Endothelial cell (in vitro differentiated cells): ENCODE measurements around the gene PIWIL4. TPM values are rescaled to one million over a fixed set of nuclear protein-coding genes. Genes with fewer than 3 reads are reported as not detected.

Experiments
- DNase-seq: peaks from one replicate; pipeline ENCODE4 v3.0.0; 2021; ENCODE audit warnings: low spot score
- H3K27ac Mint-ChIP-seq: one replicate; pipeline ENCODE4 v1.8.0; 2021; ENCODE audit warnings: mixed read lengths, inconsistent platforms; ENCODE audit not compliant: unreplicated experiment
- H3K27me3 Mint-ChIP-seq: one replicate; pipeline ENCODE4 v1.8.0; 2021; ENCODE audit warnings: mild to moderate bottlenecking, moderate library complexity, mixed read lengths, inconsistent platforms; ENCODE audit not compliant: unreplicated experiment
- H3K36me3 Mint-ChIP-seq: one replicate; pipeline ENCODE4 v1.8.0; 2021; ENCODE audit warnings: mild to moderate bottlenecking, low read depth, mixed read lengths, inconsistent platforms; ENCODE audit not compliant: unreplicated experiment
- H3K4me1 Mint-ChIP-seq: one replicate; pipeline ENCODE4 v1.8.0; 2021; ENCODE audit warnings: mild to moderate bottlenecking, mixed read lengths, inconsistent platforms; ENCODE audit not compliant: unreplicated experiment
- H3K4me3 Mint-ChIP-seq: one replicate; pipeline ENCODE4 v1.8.0; 2021; ENCODE audit warnings: mild to moderate bottlenecking, mixed read lengths, inconsistent platforms; ENCODE audit not compliant: unreplicated experiment
- H3K9me3 Mint-ChIP-seq: one replicate; pipeline ENCODE4 v1.8.0; 2021; ENCODE audit warnings: mixed read lengths, inconsistent platforms; ENCODE audit not compliant: unreplicated experiment
- total RNA-seq: library from RNA; stranded (reverse); fragmentation: NEBNext Ultra II Directional; extraction: Animal tissue kit (Norgen Biotek cat#: 25700); gene quantifications from one replicate; pipeline ENCODE4 v1.2.1, GENCODE V29; 2021; ENCODE audit not compliant: unreplicated experiment
- TF ChIP-seq, protein P1 (sequence below): fragments of 200-600 bp; sonication (generic); IDR thresholded peaks from one replicate; pipeline ENCODE4 v1.5.0; 2021; ENCODE audit warnings: antibody characterized with exemption; ENCODE audit not compliant: unreplicated experiment

PIWIL4 gene
- total RNA-seq, 1 donor from 2014 or later, result 0.54 TPM

DNA sequence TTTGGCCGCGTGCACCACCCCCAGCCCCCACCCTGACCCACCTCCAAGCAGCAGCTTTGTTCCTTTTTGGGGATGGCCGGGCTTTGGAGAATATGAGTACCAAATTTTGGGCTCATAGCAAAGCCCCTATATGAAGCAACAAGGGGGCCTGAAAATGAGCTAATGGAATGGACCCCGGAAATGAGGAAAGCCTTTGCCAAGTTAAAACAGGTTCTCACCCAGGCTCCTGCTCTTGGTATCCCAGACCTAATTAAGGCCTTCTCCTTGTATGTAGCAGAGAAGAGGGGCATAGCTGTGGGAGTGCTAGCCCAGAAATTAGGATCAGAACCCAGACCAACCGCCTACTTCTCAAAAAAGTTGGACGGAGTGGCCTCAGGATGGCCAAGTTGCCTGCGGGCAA lies 87.0 kb downstream of the PIWIL4 start:
- TF ChIP-seq, protein P1, sequence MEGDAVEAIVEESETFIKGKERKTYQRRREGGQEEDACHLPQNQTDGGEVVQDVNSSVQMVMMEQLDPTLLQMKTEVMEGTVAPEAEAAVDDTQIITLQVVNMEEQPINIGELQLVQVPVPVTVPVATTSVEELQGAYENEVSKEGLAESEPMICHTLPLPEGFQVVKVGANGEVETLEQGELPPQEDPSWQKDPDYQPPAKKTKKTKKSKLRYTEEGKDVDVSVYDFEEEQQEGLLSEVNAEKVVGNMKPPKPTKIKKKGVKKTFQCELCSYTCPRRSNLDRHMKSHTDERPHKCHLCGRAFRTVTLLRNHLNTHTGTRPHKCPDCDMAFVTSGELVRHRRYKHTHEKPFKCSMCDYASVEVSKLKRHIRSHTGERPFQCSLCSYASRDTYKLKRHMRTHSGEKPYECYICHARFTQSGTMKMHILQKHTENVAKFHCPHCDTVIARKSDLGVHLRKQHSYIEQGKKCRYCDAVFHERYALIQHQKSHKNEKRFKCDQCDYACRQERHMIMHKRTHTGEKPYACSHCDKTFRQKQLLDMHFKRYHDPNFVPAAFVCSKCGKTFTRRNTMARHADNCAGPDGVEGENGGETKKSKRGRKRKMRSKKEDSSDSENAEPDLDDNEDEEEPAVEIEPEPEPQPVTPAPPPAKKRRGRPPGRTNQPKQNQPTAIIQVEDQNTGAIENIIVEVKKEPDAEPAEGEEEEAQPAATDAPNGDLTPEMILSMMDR, result no peak
- Mint-ChIP-seq H3K4me3 (no peak overlapping the region), H3K27me3 (no peaks in the 10 kb centered on the region), H3K4me1 (peaks cover 55% of the 10 kb centered on the region), H3K27ac (no peak overlapping the region), H3K9me3 (no peaks in the 10 kb centered on the region), H3K36me3 (no peaks in the 10 kb centered on the region)
- DNase-seq, result no peak

DNA sequence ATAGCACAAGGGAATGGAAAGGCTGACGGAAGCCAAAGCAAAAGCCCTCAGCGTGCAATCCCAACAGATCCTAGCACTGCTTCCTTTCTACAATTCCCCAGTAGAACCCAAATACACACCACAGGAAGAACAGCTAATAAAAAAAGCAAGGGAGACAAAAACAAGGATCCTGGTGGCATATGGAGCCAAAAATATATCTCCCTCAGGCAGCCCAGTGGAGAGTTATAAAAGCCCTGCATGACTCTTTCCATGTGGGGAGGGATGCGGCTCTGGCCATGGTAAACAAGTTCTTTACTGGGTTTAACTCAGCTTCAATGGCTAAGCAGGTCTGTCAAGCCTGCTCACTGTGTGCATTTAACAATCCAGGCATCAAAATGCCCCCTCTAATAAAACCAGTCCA lies 88.1 kb downstream of the PIWIL4 start:
- no peak overlapping the region for H3K4me3 Mint-ChIP-seq
- H3K4me1 Mint-ChIP-seq, result peaks cover 49% of the 10 kb centered on the region
- H3K9me3 Mint-ChIP-seq, result no peaks in the 10 kb centered on the region
- H3K27ac Mint-ChIP-seq, result no peak overlapping the region
- TF ChIP-seq, protein P1, result no peak
- DNase-seq, result no peak
- H3K36me3 Mint-ChIP-seq, result no peaks in the 10 kb centered on the region
- H3K27me3 Mint-ChIP-seq, result no peaks in the 10 kb centered on the region

GRCh38 chr11:94655956-94656355 lies 88.8 kb downstream of the PIWIL4 start:
- H3K27me3 Mint-ChIP-seq, result no peaks in the 10 kb centered on the region
- DNase-seq, result no peak
- H3K4me1 Mint-ChIP-seq, result peaks cover 42% of the 10 kb centered on the region
- H3K36me3 Mint-ChIP-seq, result no peaks in the 10 kb centered on the region
- TF ChIP-seq, protein P1, result no peak
- H3K27ac Mint-ChIP-seq, result no peak overlapping the region
- no peaks in the 10 kb centered on the region for H3K9me3 Mint-ChIP-seq
- no peak overlapping the region for H3K4me3 Mint-ChIP-seq

GRCh38 chr11:94656968-94657367 lies 89.8 kb downstream of the PIWIL4 start:
- TF ChIP-seq, protein P1, result no peak
- H3K36me3 Mint-ChIP-seq, result no peaks in the 10 kb centered on the region
- peak overlapping the region; percentile 10 for H3K27ac Mint-ChIP-seq
- H3K4me3 Mint-ChIP-seq, result no peak overlapping the region
- no peaks in the 10 kb centered on the region for H3K27me3 Mint-ChIP-seq
- peaks cover 36% of the 10 kb centered on the region for H3K4me1 Mint-ChIP-seq
- no peak for DNase-seq
- H3K9me3 Mint-ChIP-seq, result no peaks in the 10 kb centered on the region

DNA sequence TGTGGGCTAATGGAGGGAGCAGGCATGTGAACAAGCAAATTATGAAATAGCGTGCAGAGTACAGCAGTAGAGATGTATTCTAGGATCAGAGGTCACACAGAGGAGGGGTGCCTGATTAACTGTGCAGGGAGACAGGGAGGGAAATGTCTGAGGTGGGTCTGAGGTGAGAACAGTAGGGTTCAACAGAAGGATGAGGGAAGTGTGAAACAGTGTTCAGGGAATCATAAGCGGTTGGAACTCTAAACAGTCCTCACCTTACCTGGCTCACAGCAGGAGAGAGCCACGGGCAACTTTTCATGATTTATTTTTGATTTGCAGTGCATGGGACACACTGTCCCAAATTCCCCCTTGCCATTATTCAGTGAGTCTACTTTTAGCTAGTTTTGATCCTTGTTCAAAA lies 90.5 kb downstream of the PIWIL4 start:
- no peak for DNase-seq
- Mint-ChIP-seq H3K4me3 (no peak overlapping the region), H3K36me3 (no peaks in the 10 kb centered on the region), H3K9me3 (no peaks in the 10 kb centered on the region), H3K27me3 (no peaks in the 10 kb centered on the region), H3K4me1 (peaks cover 32% of the 10 kb centered on the region), H3K27ac (peak overlapping the region; percentile 10)
- TF ChIP-seq, protein P1, result no peak
